ENCODE measurements around the gene FLOT1.

FLOT1 gene

DNA sequence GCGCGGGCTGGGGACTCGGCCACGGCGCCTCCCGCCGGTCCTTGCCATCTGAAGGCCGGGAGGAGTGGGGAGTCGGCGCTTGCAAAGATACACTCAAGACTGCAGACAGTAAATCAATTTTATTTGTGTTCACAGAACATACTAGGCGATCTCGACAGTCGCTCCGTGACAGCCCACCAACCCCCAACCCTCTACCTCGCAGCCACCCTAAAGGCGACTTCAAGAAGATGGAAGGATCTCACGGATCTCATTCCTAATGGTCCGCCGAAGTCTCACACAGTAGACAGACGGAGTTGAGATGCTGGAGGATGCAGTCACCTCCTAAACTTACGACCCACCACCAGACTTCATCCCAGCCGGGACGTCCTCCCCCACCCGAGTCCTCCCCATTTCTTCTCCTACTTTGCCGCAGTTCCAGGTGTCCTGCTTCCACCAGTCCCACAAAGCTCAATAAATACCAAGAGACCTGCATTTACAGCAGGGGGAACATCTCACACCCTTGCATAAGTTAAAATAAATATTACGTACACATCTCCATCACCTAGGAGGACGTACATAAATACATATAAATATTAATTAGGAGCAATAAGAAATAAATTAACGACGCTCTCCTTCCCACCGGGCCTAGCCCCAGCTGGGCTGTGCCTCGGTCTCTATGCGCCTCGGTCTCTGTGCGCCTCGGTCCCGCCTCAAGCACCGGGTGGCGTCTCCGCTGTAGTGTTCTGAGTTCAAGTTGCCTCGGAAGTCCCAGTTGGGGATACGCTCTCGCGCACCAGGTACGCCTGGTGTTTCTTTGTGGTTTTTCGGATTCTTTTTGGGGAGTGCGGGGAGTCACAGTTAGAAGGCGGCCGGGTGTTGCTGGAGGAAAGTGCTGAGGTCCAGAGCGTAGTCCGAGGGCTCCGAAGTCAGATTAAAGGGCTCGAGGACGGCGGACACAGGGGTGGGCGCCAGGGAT is 889 bp upstream of the FLOT1 start:
- no peaks in the 10 kb centered on the region for H3K9me3 ChIP-seq (ENCODE audit: control insufficient read depth, insufficient read depth, low read length)
- H3K36me3 ChIP-seq (ENCODE audit: insufficient read depth, low read length): peaks cover 22% of the 10 kb centered on the region
- peaks cover 13% of the 10 kb centered on the region; the same call in 1 of the 2 replicates for H3K4me1 ChIP-seq (ENCODE audit: insufficient read depth, low read length)
- peak overlapping the region; percentile 85 for H3K9ac ChIP-seq (ENCODE audit: low read depth, low read length)

DNA sequence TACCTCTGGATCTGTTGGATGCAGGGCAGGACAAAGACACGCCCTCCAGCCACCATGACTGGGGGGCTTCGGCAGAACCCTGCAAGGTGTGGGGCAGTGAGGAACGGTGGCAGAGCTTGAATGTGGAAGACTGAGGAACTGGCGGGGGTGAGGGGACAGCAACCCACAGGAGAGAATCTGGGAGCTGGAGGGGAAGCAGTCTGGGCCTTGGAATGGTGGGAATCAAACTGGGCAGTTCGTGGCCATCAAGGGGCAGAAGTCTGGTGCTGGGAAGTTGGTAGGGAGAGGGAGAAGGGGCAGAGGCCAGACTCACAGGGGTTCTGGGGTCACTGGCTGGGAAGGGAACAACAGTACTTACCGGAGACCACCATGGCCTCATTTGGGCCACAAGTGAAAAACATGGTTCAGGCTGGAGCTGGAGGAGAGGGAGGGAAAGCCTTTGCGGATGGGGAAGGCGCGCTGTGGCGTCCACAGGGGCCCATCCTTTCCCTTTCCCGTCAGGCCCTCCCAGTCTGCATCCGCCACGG is 635 bp downstream of the FLOT1 start:
- H3K9ac ChIP-seq (ENCODE audit: low read depth, low read length): peak overlapping the region; percentile 85
- peaks cover 36% of the 10 kb centered on the region for H3K36me3 ChIP-seq (ENCODE audit: insufficient read depth, low read length)
- H3K4me1 ChIP-seq (ENCODE audit: insufficient read depth, low read length): peaks cover 13% of the 10 kb centered on the region; the same call in 1 of the 2 replicates
- no peaks in the 10 kb centered on the region for H3K9me3 ChIP-seq (ENCODE audit: control insufficient read depth, insufficient read depth, low read length)

DNA sequence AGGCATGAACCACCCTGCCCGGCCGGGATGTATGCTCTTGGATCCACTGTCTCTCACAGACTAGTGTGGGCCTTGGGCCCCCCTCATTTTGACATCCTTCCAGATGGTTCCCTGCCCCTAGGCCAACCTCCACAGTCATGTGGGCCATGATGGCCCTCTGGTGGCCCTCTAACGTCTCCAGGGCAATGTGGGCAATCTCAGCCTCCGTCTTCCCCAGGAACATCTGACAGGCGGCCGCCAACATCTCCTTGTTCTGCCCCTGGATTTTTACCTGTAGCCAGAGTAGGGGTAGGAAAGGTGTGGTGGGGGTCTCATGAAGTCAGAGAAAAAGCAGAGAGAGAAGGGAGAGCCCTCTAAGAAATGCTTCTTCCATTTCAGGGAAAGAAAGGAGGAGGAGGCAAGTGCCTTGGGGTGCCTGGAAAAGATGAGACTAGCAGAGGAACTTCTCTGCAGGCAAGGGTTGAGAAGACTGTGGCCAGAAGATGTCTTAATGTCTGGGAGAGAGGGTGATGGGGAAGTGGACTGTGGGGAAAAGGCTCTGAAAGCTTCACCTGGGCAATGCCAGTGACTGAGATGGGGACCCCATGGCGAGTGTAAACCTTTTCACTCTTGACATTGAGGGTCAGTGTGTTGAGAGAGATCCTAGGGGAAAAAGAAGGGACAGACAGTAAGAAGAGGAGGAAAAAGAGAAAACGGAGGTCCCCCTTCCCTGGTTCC is 1.3 kb downstream of the FLOT1 start:
- H3K36me3 ChIP-seq (ENCODE audit: insufficient read depth, low read length): peaks cover 37% of the 10 kb centered on the region
- no peaks in the 10 kb centered on the region for H3K9me3 ChIP-seq (ENCODE audit: control insufficient read depth, insufficient read depth, low read length)
- H3K4me1 ChIP-seq (ENCODE audit: insufficient read depth, low read length): peaks cover 13% of the 10 kb centered on the region; the same call in 1 of the 2 replicates
- H3K9ac ChIP-seq (ENCODE audit: low read depth, low read length): peak overlapping the region; percentile 85

DNA sequence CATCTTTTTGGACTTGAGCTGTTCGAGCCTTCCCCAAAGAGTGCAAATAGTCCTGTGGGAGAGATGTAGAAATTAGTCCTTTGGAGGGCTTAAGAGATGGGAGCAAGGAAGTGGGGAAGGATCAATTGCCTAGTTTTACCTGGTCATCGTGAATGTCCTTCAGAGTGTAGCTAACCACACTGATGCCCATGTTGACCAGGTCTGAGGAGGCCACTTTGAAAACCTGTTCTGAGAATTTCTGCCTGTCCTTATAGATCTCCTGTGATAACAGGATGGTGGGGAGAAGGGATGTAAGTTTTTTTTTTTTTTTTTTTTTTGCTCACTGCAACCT is 2.0 kb downstream of the FLOT1 start:
- H3K9ac ChIP-seq (ENCODE audit: low read depth, low read length): no peak overlapping the region
- peaks cover 44% of the 10 kb centered on the region for H3K36me3 ChIP-seq (ENCODE audit: insufficient read depth, low read length)
- no peaks in the 10 kb centered on the region for H3K9me3 ChIP-seq (ENCODE audit: control insufficient read depth, insufficient read depth, low read length)
- H3K4me1 ChIP-seq (ENCODE audit: insufficient read depth, low read length): peaks cover 12% of the 10 kb centered on the region; the same call in 1 of the 2 replicates

DNA sequence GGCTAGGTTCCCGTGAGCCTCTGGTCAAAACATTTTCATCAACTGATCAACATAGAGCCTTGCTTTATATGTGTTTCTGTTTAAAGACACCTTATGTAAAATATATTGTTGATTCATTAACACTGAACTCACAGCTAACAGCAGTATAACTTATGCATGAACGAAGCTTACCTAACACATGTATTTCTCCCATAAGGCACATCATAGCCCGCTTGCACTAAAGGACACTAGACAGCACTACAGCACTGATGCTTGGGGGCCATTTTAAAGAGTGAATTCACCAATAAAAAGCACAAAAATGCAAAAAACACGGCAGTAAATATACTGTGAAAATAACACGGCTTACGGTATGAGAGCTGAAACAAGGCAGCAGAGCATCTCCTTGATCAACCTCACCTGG is 4.0 kb downstream of the FLOT1 start:
- no peak overlapping the region; the same call in 1 of the 2 replicates for H3K9ac ChIP-seq (ENCODE audit: low read depth, low read length)
- H3K4me1 ChIP-seq (ENCODE audit: insufficient read depth, low read length): peaks cover 6% of the 10 kb centered on the region; the same call in 1 of the 2 replicates
- H3K36me3 ChIP-seq (ENCODE audit: insufficient read depth, low read length): peaks cover 45% of the 10 kb centered on the region
- no peaks in the 10 kb centered on the region for H3K9me3 ChIP-seq (ENCODE audit: control insufficient read depth, insufficient read depth, low read length)

DNA sequence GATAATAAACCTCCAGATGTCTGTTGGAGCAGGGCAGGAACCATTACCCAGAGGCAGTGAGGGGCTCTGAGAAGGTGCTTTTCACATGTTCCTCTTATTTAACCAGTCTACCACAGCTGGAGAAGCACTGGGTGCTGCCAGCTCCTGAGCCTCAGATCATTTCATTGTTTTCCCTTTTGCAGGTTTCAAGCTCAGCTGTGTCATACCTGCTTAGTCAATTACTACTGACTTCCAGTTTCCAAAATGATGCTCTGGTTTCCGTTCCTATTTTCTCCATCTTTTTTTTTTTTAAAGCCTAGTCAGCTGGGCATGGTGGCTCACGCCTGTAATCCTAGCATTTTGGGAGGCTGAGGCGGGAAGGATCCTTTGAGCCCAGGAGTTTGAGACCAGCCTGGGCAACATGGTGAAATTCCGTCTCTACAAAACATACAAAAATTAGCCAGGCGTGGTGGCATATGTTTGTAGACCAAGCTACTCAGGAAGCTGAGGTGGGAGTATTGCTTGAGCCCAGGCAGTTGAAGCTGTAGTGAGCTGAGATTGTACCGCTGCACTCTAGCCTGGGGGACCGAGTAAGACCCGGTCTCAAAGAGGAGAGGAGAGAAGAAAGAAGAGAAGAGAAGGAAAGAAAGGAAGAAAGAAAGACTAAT is 6.7 kb downstream of the FLOT1 start:
- Histone ChIP-seq H3K4me1 (ENCODE audit: insufficient read depth, low read length) (no peaks in the 10 kb centered on the region; the same call in 1 of the 2 replicates), H3K9me3 (ENCODE audit: control insufficient read depth, insufficient read depth, low read length) (no peaks in the 10 kb centered on the region), H3K9ac (ENCODE audit: low read depth, low read length) (no peak overlapping the region), H3K36me3 (ENCODE audit: insufficient read depth, low read length) (peaks cover 38% of the 10 kb centered on the region)

DNA sequence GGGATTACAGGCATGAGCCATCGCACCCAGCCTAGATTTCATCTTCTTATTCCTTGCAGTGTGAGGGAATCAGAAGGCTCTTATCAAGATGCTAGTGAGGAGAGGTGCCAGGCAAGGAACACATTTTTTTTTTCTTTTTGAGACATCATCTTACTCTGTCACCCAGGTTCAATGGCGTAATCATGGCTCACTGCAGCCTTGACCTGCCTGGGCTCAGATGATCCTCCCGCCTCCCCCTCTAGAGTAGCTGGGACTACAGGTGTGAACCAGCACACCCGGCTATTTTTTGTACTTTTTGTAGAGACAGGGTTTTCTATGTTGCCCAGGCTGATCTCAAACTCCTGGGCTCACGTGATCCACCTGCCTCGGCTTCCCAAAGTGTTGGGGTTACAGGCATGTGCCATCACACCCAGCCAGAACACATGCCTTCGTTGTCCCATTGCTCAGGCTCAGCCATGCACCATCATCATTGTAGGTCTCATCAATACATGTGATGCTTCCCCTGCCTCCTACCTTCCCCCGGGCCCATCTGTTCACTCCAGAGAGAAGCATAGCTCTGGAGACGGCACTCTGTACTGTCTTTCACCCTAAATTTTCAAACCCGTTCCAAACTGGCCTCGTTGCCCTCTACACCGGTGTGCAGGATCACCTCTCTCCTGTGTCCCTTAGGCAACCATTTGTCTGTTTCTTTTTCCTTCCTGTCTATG is 10.1 kb downstream of the FLOT1 start:
- H3K4me1 ChIP-seq (ENCODE audit: insufficient read depth, low read length): peaks cover 2% of the 10 kb centered on the region; the same call in 1 of the 2 replicates
- H3K36me3 ChIP-seq (ENCODE audit: insufficient read depth, low read length): peaks cover 17% of the 10 kb centered on the region
- no peaks in the 10 kb centered on the region for H3K9me3 ChIP-seq (ENCODE audit: control insufficient read depth, insufficient read depth, low read length)
- no peak overlapping the region for H3K9ac ChIP-seq (ENCODE audit: low read depth, low read length)

DNA sequence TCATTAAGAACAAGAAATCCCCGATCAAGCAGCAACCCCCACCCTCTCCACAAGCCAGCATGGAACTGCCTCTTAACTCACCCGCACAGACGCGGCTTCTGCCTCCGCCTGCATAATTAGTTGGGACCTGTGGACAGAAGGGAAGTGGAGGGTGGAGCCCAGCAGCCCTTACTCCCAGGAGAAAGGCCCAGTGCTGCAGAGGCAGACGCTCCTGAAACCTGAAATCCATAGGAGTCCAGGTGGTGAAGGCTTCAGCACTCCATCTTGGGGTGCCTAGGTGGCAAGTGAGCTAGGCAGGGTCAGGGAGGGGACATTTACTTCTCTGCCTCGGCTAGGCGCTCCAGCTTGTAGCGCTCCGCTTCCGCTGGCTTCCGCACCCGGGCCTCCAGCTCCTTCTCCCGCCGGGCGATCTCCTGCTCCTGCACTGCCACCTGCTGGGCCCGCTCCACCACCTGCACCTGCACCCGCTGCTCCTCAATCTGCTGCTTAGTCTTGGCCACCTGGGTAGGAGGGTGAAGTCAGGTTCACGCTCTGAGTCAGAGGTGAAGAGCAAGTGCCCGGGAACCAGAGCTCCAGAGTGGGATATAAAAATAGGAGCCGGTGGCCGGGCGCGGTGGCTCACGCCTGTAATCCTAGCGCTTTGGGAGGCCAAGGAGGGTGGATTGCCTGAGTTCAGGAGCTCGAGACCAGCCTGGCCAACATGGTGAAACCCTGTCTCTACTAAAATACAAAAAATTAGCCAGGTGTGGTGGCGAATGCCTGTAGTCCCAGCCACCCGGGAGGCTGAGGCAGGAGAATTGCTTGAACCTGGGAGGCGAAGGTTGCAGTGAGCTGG is 11.7 kb downstream of the FLOT1 start:
- peaks cover 8% of the 10 kb centered on the region for H3K36me3 ChIP-seq (ENCODE audit: insufficient read depth, low read length)
- H3K4me1 ChIP-seq (ENCODE audit: insufficient read depth, low read length): peaks cover 2% of the 10 kb centered on the region; the same call in 1 of the 2 replicates
- no peak overlapping the region; the same call in 1 of the 2 replicates for H3K9ac ChIP-seq (ENCODE audit: low read depth, low read length)
- no peaks in the 10 kb centered on the region for H3K9me3 ChIP-seq (ENCODE audit: control insufficient read depth, insufficient read depth, low read length)

DNA sequence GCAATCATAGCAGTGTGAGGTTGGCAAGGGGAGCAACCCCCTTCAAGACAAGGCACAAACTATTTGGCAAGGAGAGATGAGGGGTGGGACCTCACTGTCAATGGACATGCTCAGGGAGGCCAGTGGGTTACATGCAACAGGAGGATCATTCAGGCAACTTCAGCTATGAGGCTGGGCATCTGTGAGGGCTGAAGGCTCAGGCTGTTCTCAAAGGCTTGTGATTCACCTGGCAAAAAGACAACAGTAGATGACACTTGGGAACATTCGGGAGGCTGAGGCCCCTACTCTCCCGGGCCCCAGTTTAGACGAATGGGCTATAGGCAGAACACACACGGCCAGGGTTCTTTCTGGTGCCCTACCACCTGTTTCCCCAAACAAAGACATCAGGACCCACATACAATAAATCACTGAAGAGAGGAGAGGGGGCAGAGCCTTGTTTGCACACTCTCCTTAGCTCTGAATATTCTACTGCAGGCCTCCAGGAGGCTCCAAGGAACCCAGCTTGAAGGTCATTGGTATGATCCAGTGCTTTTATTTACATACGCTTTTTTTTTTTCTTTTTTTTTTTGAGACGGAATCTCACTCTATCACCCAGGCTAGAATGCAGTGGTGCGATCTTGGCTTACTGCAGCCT is 14.4 kb downstream of the FLOT1 start:
- Histone ChIP-seq H3K4me1 (ENCODE audit: insufficient read depth, low read length) (peaks cover 3% of the 10 kb centered on the region; the same call in 1 of the 2 replicates), H3K9ac (ENCODE audit: low read depth, low read length) (no peak overlapping the region), H3K9me3 (ENCODE audit: control insufficient read depth, insufficient read depth, low read length) (no peaks in the 10 kb centered on the region), H3K36me3 (ENCODE audit: insufficient read depth, low read length) (peaks cover 18% of the 10 kb centered on the region)

DNA sequence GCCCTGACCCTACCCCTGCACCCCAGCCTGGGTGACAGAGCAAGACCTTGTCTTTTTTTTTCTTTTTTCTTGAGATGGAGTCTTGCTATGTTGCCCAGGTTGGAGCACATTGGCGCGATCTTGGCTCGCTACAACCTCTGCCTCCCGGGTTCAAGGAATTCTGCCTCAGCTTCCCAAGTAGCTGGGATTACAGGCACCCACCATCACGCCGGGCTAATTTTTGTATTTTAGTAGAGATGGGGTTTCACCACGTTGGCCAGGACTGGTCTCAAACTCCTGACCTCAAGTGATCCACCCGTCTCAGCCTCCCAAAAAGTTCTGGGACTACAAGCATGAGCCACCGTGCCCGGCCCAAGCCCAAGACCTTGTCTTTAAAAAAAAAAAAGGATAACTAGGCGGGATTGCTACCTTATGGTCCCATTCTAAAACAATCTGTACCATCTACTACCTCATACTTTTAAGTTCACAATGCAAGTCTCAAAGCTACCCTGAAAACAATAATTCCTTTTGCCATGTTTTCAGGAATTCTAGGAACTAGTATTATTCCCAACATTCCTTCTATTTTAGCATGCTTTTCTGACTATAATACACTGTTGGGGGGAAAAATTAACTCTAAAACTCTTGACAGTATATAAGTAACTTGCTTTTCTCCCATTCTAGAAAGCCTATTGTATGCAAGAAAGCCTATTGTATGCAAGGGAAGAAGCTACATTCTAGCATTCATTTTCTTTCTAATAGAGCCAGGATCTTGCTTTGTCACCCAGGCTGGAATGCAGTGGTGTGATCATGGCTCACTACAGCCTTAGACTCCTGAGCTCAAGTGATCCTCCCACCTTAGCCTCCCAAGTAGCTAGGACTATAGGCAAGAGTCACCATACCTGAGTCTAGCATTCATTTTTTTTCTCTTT is 15.7 kb downstream of the FLOT1 start:
- Histone ChIP-seq H3K9me3 (ENCODE audit: control insufficient read depth, insufficient read depth, low read length) (no peaks in the 10 kb centered on the region), H3K9ac (ENCODE audit: low read depth, low read length) (no peak overlapping the region), H3K36me3 (ENCODE audit: insufficient read depth, low read length) (peaks cover 22% of the 10 kb centered on the region), H3K4me1 (ENCODE audit: insufficient read depth, low read length) (peaks cover 5% of the 10 kb centered on the region; the same call in 1 of the 2 replicates)

DNA sequence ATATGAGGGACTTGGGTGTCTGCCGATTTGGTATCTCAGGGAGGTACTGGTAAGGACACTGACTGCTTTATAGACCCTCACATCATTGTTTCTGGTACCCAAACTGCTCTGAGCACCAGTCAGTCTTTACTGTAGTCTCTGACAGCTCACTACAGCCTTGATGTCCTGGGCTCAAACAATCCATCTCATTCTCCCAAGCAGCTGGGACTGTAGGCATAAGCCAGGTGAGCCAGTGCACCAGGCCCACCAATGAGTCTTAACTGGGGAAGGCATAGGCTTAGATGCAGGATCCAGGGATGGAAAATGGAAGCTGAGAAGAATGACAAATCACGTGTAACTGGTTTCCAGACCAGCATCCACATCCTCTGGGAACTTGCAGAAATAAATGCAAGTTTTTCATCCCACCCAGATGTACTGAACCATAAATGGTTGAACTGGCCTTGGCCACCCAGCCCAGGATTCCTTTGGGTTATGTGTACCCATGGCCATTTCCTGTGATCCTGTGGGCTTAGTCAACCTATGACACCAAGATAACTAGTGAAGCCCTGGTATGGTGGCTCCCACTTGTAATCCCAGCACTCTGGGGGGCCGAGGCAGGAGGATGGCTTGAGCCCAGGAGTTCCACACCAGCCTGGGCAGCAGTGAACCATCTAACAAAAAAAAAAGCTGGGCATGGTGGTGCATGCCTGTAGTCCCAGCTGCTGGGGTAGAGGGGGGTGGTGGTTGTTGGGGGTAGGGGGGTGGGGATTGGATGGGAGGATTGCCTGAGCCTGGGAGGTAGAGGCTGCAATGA is 16.6 kb downstream of the FLOT1 start:
- Histone ChIP-seq H3K4me1 (ENCODE audit: insufficient read depth, low read length) (peaks cover 5% of the 10 kb centered on the region; the same call in 1 of the 2 replicates), H3K9me3 (ENCODE audit: control insufficient read depth, insufficient read depth, low read length) (no peaks in the 10 kb centered on the region), H3K9ac (ENCODE audit: low read depth, low read length) (no peak overlapping the region), H3K36me3 (ENCODE audit: insufficient read depth, low read length) (peaks cover 24% of the 10 kb centered on the region)

Data from ES-I3 (cell line).